HEK293 (cell line): Measurements from ENCODE around the gene SPDYE16.
"Not testable (repeated sequence)": the region's sequence is repeated elsewhere in the genome, so short reads cannot be mapped to it uniquely, and the experiment has no call there.

Experiments used
- CTCF ChIA-PET: fragments of 350-600 bp; formaldehyde crosslinking; extraction: SDS; loops from one replicate; lab custom pipeline; 2021; ENCODE audit warnings: antibody characterized with exemption; lab: Yijun Ruan, JAX
- POLR2A ChIA-PET: fragments of 300-600 bp; formaldehyde crosslinking; extraction: SDS; loops from one replicate; lab custom pipeline; 2020; ENCODE audit warnings: antibody characterized with exemption, inconsistent platforms; lab: Yijun Ruan, JAX
- H3K27ac ChIP-seq: fragments of 200-500 bp; sonication (Bioruptor generic); 2 replicates; pipeline ENCODE4 v1.5.1; 2014; ENCODE audit warnings: low read depth, low read length, control low read depth, inconsistent platforms; ENCODE audit errors: extremely low read depth
- H3K36me3 ChIP-seq, 2 experiments: fragments of 200-500 bp in 1 of 2; sonication (Bioruptor generic) in 1 of 2; 1 replicate in 1 of 2; 2 replicates in 1 of 2; pipeline ENCODE4 v1.5.1; 2014 to 2017; ENCODE audit warnings: inconsistent platforms in 2 of 2, low read length in 2 of 2; ENCODE audit not compliant: control insufficient read depth in 2 of 2, insufficient read depth in 1 of 2
- H3K4me1 ChIP-seq: fragments of 200-500 bp; sonication (Bioruptor generic); 2 replicates; pipeline ENCODE4 v1.5.1; 2014; ENCODE audit warnings: mild to moderate bottlenecking, low read length, inconsistent platforms; ENCODE audit not compliant: control insufficient read depth, insufficient read depth
- H3K4me3 ChIP-seq: 2 replicates; pipeline ENCODE4 v1.5.1; 2011; ENCODE audit warnings: low read depth, mild to moderate bottlenecking, control low read depth, low read length, moderate library complexity
- H3K9me3 ChIP-seq: fragments of 200-500 bp; sonication (Bioruptor generic); 2 replicates; pipeline ENCODE4 v1.5.1; 2014; ENCODE audit warnings: low read depth, low read length, inconsistent platforms; ENCODE audit not compliant: control insufficient read depth, insufficient read depth
- EGR2 ChIP-seq: fragments of 450-650 bp; formaldehyde crosslinking; IDR thresholded peaks from 2 replicates; pipeline ENCODE4 v1.5.1; 2016; ENCODE audit warnings: low read depth, missing biosample characterization, missing genetic modification characterization
- GLIS2 ChIP-seq: fragments of 450-650 bp; formaldehyde crosslinking; IDR thresholded peaks from 2 replicates; pipeline ENCODE4 v1.5.1; 2016; ENCODE audit warnings: missing biosample characterization, missing genetic modification characterization
- PBX3 ChIP-seq: sonication (generic); formaldehyde crosslinking; IDR thresholded peaks from 2 replicates; pipeline ENCODE4 v1.8.1; 2022; ENCODE audit warnings: mild to moderate bottlenecking, moderate library complexity, missing genetic modification reagents
- PRDM1 ChIP-seq: fragments of 450-650 bp; formaldehyde crosslinking; IDR thresholded peaks from 2 replicates; pipeline ENCODE4; 2016; ENCODE audit warnings: missing biosample characterization, missing genetic modification characterization
- SP2 ChIP-seq: fragments of 450-650 bp; formaldehyde crosslinking; IDR thresholded peaks from 2 replicates; pipeline ENCODE4 v1.5.1; 2016; ENCODE audit warnings: missing biosample characterization, missing genetic modification characterization
- ZBTB20 ChIP-seq: fragments of 450-650 bp; formaldehyde crosslinking; IDR thresholded peaks from 2 replicates; pipeline ENCODE4 v1.5.1; 2016; ENCODE audit warnings: missing biosample characterization, missing genetic modification characterization
- ZBTB48 ChIP-seq: fragments of 450-650 bp; formaldehyde crosslinking; IDR thresholded peaks from 2 replicates; pipeline ENCODE4 v1.5.1; 2016; ENCODE audit warnings: missing biosample characterization, missing genetic modification characterization
- ZNF10 ChIP-seq: fragments of 450-650 bp; formaldehyde crosslinking; IDR thresholded peaks from 2 replicates; pipeline ENCODE4 v1.5.1; 2017; ENCODE audit warnings: missing biosample characterization, missing genetic modification characterization
- ZNF146 ChIP-seq: fragments of 450-650 bp; formaldehyde crosslinking; IDR thresholded peaks from 2 replicates; pipeline ENCODE4 v1.5.1; 2016; ENCODE audit warnings: missing biosample characterization, missing genetic modification characterization
- ZNF335 ChIP-seq: fragments of 450-650 bp; formaldehyde crosslinking; conservative IDR thresholded peaks from 2 replicates; pipeline ENCODE4 v1.5.1; 2016; ENCODE audit warnings: missing biosample characterization, missing genetic modification characterization
- ZNF518A ChIP-seq: fragments of 450-650 bp; formaldehyde crosslinking; conservative IDR thresholded peaks from 2 replicates; pipeline ENCODE4 v1.5.1; 2016; ENCODE audit warnings: low read depth, missing biosample characterization, missing genetic modification characterization
- ZNF600 ChIP-seq: fragments of 450-650 bp; formaldehyde crosslinking; IDR thresholded peaks from 2 replicates; pipeline ENCODE4 v1.5.1; 2016; ENCODE audit warnings: missing biosample characterization, missing genetic modification characterization
- ZNF76 ChIP-seq: fragments of 450-650 bp; formaldehyde crosslinking; IDR thresholded peaks from 2 replicates; pipeline ENCODE4; 2016; ENCODE audit warnings: low read depth, missing biosample characterization, missing genetic modification characterization, borderline replicate concordance

SPDYE16 gene

GRCh38 chr7:76561342-76561741 lies 18.2 kb upstream of the SPDYE16 start:
- H3K4me1 ChIP-seq, POLR2A ChIA-PET, H3K9me3 ChIP-seq, CTCF ChIA-PET, H3K27ac ChIP-seq, H3K4me3 ChIP-seq, H3K36me3 ChIP-seq: not testable (repeated sequence)
- peak; percentile 79 for TF ChIP-seq ZNF146 (tag by site-specific recombination)

DNA sequence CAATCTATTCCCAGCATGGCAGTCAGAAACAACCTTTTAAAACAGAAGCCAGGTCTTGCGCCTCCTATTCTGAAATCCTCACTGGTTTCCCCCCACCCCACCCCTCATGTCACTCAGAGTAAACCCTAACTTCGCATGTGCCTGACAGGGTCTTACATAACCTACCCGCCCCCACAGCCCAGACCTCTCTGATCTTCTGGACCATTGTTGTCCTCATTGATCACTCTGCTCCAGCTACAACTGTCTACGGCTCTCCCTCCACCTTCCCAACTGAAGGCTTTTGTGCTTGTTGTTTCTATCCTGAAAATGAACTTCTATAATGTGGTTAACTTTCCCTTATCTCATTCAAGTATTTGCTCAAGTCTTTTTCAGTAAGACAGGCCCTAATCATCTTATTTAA lies 17.1 kb upstream of the SPDYE16 start:
- POLR2A ChIA-PET, H3K4me1 ChIP-seq, H3K9me3 ChIP-seq, H3K4me3 ChIP-seq, H3K27ac ChIP-seq, CTCF ChIA-PET, H3K36me3 ChIP-seq: not testable (repeated sequence)

DNA sequence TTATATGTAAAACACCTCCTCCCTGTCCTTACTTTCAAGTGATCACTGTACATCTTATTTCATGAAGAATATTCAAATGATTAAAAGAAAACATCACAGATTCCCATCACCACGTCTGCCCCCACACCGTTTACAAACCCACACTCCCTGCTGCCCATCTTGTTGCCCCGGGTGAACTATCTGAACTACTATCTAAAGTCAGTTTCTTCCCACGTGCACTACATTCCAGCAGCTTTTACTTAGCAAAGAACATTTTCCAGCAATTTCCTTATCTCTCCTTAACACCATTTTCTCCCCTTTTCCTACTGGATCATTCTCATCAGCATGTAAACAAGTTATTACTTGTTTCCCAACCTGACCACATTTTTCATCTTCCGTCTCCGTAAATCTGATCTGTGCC lies 16.6 kb upstream of the SPDYE16 start:
- H3K4me1 ChIP-seq, CTCF ChIA-PET, POLR2A ChIA-PET, H3K36me3 ChIP-seq, H3K9me3 ChIP-seq, H3K4me3 ChIP-seq, H3K27ac ChIP-seq: not testable (repeated sequence)
- TF ChIP-seq PRDM1 (tag by site-specific recombination) (0 out of 2 replicates have a peak, but pooled peaks have one; percentile 22), EGR2 (tag by site-specific recombination) (0 out of 2 replicates have a peak, but pooled peaks have one; percentile 14)

- H3K4me3 ChIP-seq, POLR2A ChIA-PET, H3K9me3 ChIP-seq, H3K27ac ChIP-seq, H3K4me1 ChIP-seq, CTCF ChIA-PET, H3K36me3 ChIP-seq: not testable (repeated sequence)
Observed at GRCh38 chr7:76551992-76552391, 8.9 kb upstream of the SPDYE16 start.

DNA sequence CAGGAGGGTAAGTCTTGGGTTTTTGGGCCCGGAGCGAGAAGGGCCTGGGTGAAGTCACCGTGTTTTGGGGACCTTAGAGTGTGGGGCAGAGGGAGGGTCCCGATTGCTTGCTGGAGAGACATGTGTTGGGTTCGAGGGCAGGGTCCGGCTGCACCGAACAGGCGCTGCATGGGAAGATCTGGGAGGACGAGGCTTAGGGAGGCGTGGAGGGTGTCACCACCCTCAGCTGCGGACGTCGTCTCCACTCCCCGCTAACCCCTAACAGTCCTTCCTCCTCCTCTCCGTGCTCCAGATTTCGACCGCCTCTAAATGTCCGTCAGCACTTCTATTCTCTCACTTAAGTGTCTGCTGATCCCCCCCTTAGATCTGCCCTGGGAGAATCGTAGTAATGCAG lies 6.8 kb upstream of the SPDYE16 start:
- H3K36me3 ChIP-seq, H3K4me1 ChIP-seq, H3K9me3 ChIP-seq, CTCF ChIA-PET, POLR2A ChIA-PET: not testable (repeated sequence)
- H3K4me3 ChIP-seq, result peak overlapping the region; percentile 73
- H3K27ac ChIP-seq, result peak overlapping the region; percentile 74; the same call in 1 of the 2 replicates

- H3K4me1 ChIP-seq, POLR2A ChIA-PET, H3K9me3 ChIP-seq, H3K36me3 ChIP-seq: not testable (repeated sequence)
- Histone ChIP-seq H3K4me3 (peak overlapping the region; percentile 73), H3K27ac (peak overlapping the region; percentile 74; the same call in 1 of the 2 replicates)
- CTCF ChIA-PET, result interaction anchor here (0.8 kb wide), 1 partner anchor 532 kb away, joined by 3 read pairs; no protein-coding TSS in a partner anchor
- peak; percentile 98 for TF ChIP-seq ZBTB48 (tag by site-specific recombination)
- TF ChIP-seq ZNF76, result peak; percentile 36; the same call in 1 of the 2 replicates
- TF ChIP-seq ZBTB20 (tag by site-specific recombination), result peak; percentile 50; the same call in 1 of the 2 replicates
- TF ChIP-seq ZNF518A, result 0 out of 2 replicates have a peak, but pooled peaks have one; percentile 23
- 0 out of 2 replicates have a peak, but pooled peaks have one; percentile 40 for TF ChIP-seq ZNF10 (tag by site-specific recombination)
- peak; percentile 67 for TF ChIP-seq ZNF335 (tag by site-specific recombination)
- TF ChIP-seq SP2 (tag by site-specific recombination), result peak; percentile 47
- 0 out of 2 replicates have a peak, but pooled peaks have one; percentile 35 for TF ChIP-seq PBX3 (CRISPR knock-in tag)
- TF ChIP-seq GLIS2, result peak; percentile 29; the same call in 1 of the 2 replicates
- 0 out of 2 replicates have a peak, but pooled peaks have one; percentile 18 for TF ChIP-seq ZNF600 (tag by site-specific recombination)
Observed at GRCh38 chr7:76549025-76549854, 6.1 kb upstream of the SPDYE16 start.
